ENCODE data around the gene GMDS.

Gene GMDS

GRCh38 chr6:1631251-1631650 is 614.2 kb downstream of the GMDS start:
- no peak for DNase-seq

- DNase-seq: no peak
Observed at GRCh38 chr6:1630771-1631217, 614.6 kb downstream of the GMDS start.

GRCh38 chr6:1630212-1630770 is 615.1 kb downstream of the GMDS start:
- no peak for DNase-seq

DNA sequence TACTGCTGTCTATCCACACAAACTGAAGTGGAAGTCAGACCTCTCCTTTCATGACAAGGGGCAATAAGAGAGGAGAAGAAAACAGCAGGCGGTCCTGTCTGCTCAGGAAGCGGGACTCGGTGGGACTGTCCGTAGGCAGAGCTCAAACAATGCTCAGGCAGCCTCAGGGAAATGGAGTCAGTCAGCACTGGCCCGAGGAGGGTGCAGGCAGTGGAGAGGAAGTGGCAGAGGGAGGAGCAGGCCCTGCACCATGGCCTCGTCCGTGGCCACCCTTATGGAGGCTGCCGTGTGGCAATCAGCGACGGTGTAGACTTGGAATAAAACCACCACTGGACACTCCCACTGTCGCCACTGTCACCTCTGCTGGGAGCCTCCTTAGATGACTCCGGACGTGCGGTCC is 616.1 kb downstream of the GMDS start:
- DNase-seq: no peak

- DNase-seq: no peak
Observed at GRCh38 chr6:1627827-1628560, 617.4 kb downstream of the GMDS start.

DNA sequence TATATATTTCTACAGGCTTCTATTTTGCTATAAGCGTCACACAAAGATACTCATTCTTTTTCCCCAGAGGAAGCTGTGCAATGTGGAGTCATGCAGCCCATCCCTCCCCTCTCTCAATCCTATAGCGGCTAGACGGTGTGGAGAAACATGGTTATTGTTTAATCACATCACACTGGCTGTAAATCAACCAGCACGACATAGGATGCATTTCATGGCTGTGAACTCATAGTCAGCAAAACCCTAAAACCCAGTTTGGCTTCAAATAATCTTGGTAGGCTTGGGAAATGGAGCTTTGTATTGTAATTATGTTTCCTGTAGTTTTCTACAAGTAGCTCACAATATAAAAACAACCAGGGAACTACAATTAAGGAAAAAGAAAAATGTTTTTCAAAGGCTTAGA is 618.9 kb downstream of the GMDS start:
- no peak for DNase-seq

- no peak for DNase-seq
Observed at GRCh38 chr6:1625794-1626435, 619.5 kb downstream of the GMDS start.

- DNase-seq: no peak
Observed at GRCh38 chr6:1624851-1625781, 620.3 kb downstream of the GMDS start.

GRCh38 chr6:1624058-1624850 is 621.2 kb downstream of the GMDS start:
- DNase-seq: no peak

DNA sequence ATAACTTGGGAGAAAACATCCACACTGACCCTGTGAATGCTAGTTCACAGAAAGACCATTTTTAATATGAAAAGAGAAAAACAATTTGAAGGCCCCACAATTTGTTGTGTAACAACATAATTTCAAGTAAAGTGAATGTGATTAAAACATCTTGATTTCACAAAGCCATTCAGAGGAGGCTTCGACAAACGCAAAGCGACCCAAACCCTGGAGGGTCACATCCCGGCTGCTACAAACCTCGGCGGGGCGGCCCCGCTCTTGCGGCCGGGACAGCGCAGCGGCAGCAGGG is 621.7 kb downstream of the GMDS start:
- no peak for DNase-seq

GRCh38 chr6:1622851-1623768 is 622.3 kb downstream of the GMDS start:
- no peak for DNase-seq

DNA sequence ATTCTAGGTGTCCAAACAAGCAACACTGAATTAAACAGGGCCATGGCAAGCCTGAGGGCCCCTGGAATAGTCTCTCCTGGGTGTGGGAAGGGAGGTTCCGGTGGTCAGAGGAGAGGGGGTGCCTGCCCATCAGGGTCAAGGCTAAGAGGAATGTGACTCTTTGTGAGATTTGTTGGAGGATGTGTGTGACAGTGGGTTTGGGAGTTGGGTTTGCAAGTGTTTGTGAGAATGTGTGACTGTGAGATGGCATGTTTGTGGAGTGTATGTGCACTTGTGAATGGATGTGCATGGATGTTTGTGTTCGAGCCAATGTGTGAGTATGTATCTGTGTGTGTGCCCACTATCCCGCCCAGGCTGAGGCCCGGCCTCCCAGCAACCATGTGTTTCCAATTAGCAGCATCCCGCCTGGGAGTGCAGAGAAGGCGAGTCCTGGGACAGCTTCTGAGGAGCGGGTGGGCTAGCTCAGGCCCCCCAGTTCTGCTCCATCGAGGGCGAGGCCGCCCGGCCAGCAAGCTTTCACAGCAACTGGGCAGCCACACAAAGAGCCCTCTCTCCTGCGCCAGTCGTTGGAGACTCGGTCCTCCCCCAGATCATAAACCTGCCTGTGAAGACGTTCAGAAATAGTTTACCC is 623.1 kb downstream of the GMDS start:
- DNase-seq: no peak

DNA sequence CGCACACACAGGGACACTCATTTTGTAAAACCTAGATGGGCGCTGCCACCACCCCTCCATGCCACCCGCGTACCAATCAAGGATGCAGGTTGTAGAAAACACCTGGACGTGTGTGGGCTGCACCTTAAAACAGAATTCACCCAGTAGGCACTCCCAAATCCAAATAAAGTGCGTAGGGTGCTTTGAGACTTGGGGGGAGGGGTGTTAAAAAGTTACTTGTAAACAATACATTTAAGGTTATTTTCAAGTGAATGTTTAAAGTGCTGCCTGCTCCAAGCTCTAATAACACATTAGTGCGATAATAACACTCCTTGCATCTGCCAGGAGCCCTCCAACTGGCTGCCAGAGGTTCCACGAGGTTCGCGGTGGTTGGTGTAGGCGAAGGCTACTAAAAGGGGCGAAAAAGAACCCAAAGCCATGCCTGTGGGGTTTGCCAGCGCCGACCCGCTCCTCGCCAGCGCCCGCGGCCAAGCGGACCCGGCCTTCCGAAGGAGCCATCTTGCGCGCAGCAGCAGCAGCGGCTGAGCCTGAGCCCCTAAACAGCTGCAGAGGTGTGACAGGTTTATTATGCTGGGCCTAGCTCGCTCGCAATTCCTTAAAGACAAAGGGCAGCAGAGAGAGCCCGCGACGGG is 624.2 kb downstream of the GMDS start:
- DNase-seq: no peak

DNA sequence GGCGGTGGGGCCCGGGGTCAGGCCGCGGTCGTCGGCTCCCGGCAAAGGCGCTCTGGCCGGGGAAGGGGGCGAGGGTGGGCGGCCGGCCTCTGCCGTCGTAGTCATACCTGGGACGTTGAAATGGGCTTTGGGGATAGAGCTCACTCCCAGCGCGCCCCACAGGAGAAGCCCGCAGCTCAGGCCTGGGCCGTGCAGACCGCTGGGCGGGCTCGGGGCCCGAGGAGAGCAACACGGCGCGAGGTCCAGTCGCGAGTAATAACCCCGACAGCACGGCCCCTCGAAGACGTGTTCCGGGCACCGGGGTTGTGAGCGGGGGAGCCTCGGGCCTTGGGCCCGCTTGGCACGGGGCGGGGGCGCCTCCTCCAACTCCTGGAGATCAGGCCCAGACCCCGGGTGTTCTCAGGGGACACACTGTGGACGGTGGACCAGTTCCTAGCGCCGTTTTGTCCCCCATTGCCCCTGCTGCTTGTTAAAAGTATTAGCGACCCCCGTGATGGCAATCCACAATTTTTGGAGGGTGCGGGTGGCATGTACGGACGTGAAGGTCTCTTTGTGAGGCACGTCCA is 624.8 kb downstream of the GMDS start:
- no peak for DNase-seq

GRCh38 chr6:1619673-1620503 is 625.5 kb downstream of the GMDS start:
- DNase-seq: no peak

- no peak for DNase-seq
Observed at GRCh38 chr6:1619098-1619672, 626.2 kb downstream of the GMDS start.

GRCh38 chr6:1618311-1619097 is 626.9 kb downstream of the GMDS start:
- no peak for DNase-seq

Measured in GDM1 (cell line).